B cell (primary cell): Measurements from ENCODE around the gene MRPL36. TPM values are rescaled to one million over a fixed set of nuclear protein-coding genes. Genes with fewer than 3 reads are reported as not detected.

Experiments
- ATAC-seq: fragments of 200-7000 bp; cut with Tn5 transposase; one replicate; pipeline ENCODE4 v1.10.0; 2021; ENCODE audit warnings: low read depth, mild to moderate bottlenecking, moderate number of reproducible peaks, moderate library complexity
- CTCF ChIA-PET: fragments of 350-600 bp; sonication (Branson Sonifier 250); formaldehyde crosslinking; loops from one replicate; lab custom pipeline; 2021; ENCODE audit warnings: antibody characterized with exemption, inconsistent platforms; lab: Charles Lee
- POLR2A ChIA-PET: fragments of 350-600 bp; sonication (Branson Sonifier 250); formaldehyde crosslinking; loops from one replicate; lab custom pipeline; 2021; ENCODE audit warnings: antibody characterized with exemption; lab: Charles Lee
- DNase-seq: peaks from one replicate; pipeline ENCODE4 v3.0.0; 2013
- H2AFZ ChIP-seq: 2 replicates; pipeline ENCODE4 v1.6.1; 2012; ENCODE audit warnings: mild to moderate bottlenecking, low read depth, low read length; ENCODE audit not compliant: insufficient read depth, poor library complexity, severe bottlenecking
- H3K27ac ChIP-seq, 2 donors: 1 replicate in 1 of 2; 2 replicates in 1 of 2; pipeline ENCODE4 v1.5.1; 2012 to 2013; ENCODE audit warnings: low read length in 2 of 2, mild to moderate bottlenecking in 2 of 2, moderate library complexity in 1 of 2
- H3K27me3 ChIP-seq, 4 experiments: fragments of 200-600 bp in 1 of 4; sonication (generic) in 1 of 4; replicated peaks in 1 of 4; 1 replicate in 2 of 4; 2 replicates in 2 of 4; pipeline versions ENCODE4 v1.6.1 to v1.7.0; 2013 to 2016; ENCODE audit warnings: low read length in 3 of 4, mild to moderate bottlenecking in 2 of 4, mixed read lengths in 1 of 4, moderate library complexity in 1 of 4; ENCODE audit not compliant: insufficient read depth in 4 of 4, control insufficient read depth in 3 of 4; ENCODE audit errors: control extremely low read depth in 1 of 4
- H3K36me3 ChIP-seq, 2 experiments: replicated peaks in 1 of 2; 1 replicate in 1 of 2; 2 replicates in 1 of 2; pipeline versions ENCODE4 v1.6.1 to v1.7.1; 2013; ENCODE audit warnings: low read length in 1 of 2; ENCODE audit not compliant: insufficient read depth in 2 of 2, control insufficient read depth in 1 of 2; ENCODE audit errors: control extremely low read depth in 1 of 2, extremely low read depth in 1 of 2
- H3K4me1 ChIP-seq, 2 donors: fragments of 200-600 bp in 1 of 2; sonication (generic) in 1 of 2; 1 replicate in 1 of 2; 2 replicates in 1 of 2; pipeline versions ENCODE4 v1.5.1 to v1.6.1; 2013 to 2017; ENCODE audit warnings: low read length in 2 of 2; ENCODE audit not compliant: control insufficient read depth in 2 of 2, insufficient read depth in 2 of 2
- H3K4me2 ChIP-seq: replicated peaks from 2 replicates; pipeline ENCODE3; 2012; ENCODE audit warnings: mild to moderate bottlenecking, low read depth, low read length; ENCODE audit not compliant: poor library complexity, severe bottlenecking
- H3K4me3 ChIP-seq, 5 experiments: fragments of 200-600 bp in 1 of 5; sonication (generic) in 1 of 5; 1 replicate in 3 of 5; 2 replicates in 2 of 5; pipeline versions ENCODE4 v1.5.1 to v1.7.0; 2011 to 2016; ENCODE audit warnings: low read length in 4 of 5, mild to moderate bottlenecking in 4 of 5, low read depth in 2 of 5, control low read depth in 1 of 5, moderate library complexity in 1 of 5; ENCODE audit not compliant: insufficient read depth in 1 of 5; ENCODE audit errors: control extremely low read depth in 1 of 5, extremely low read depth in 1 of 5
- H3K79me2 ChIP-seq: fragments of 200-600 bp; sonication (generic); one replicate; pipeline ENCODE4 v1.6.0; 2016; ENCODE audit warnings: low read length; ENCODE audit not compliant: control insufficient read depth, insufficient read depth
- H3K9ac ChIP-seq: fragments of 200-600 bp; sonication (generic); 2 replicates; pipeline ENCODE4 v1.6.1; 2017; ENCODE audit warnings: mild to moderate bottlenecking, low read length, moderate library complexity
- H3K9me3 ChIP-seq, 3 donors: one replicate each; pipeline versions ENCODE4 v1.6.1 to v1.7.1; 2013; ENCODE audit warnings: low read length in 2 of 3; ENCODE audit not compliant: control insufficient read depth in 2 of 3, insufficient read depth in 1 of 3; ENCODE audit errors: control extremely low read depth in 1 of 3
- H4K20me1 ChIP-seq: 2 replicates; pipeline ENCODE4 v1.6.0; 2012; ENCODE audit warnings: mild to moderate bottlenecking, low read length; ENCODE audit not compliant: insufficient read depth, control insufficient read depth, poor library complexity, severe bottlenecking
- H3K27ac Mint-ChIP-seq: one replicate; pipeline ENCODE4 v1.8.0; 2021; ENCODE audit warnings: mixed read lengths
- H3K27me3 Mint-ChIP-seq: one replicate; pipeline ENCODE4 v1.8.0; 2021; ENCODE audit warnings: mixed read lengths
- H3K4me1 Mint-ChIP-seq: one replicate; pipeline ENCODE4 v1.8.0; 2021; ENCODE audit warnings: mixed read lengths
- H3K4me3 Mint-ChIP-seq: one replicate; pipeline ENCODE4 v1.8.0; 2021; ENCODE audit warnings: mixed read lengths
- H3K9me3 Mint-ChIP-seq: one replicate; pipeline ENCODE4 v1.8.0; 2022; ENCODE audit warnings: mixed read lengths; ENCODE audit not compliant: insufficient read depth
- EZH2 ChIP-seq: IDR thresholded peaks from 2 replicates; pipeline ENCODE4 v1.6.1; 2012; ENCODE audit warnings: borderline replicate concordance, low read depth, mild to moderate bottlenecking, moderate library complexity, low read length; ENCODE audit not compliant: insufficient read depth, poor library complexity, severe bottlenecking
- WGBS: methylation state at CpG from one replicate; pipeline ENCODE4 v1.1.5; 2013; ENCODE audit warnings: missing lambda C conversion rate; ENCODE audit not compliant: insufficient coverage; 5-methylcytosine and 5-hydroxymethylcytosine counted together
- intact Hi-C: fragments of 100-400 bp; cut with micrococcal nuclease; formaldehyde crosslinking; loops from one replicate; pipeline ENCODE4 v1.10.0; 2022
- polyA plus RNA-seq: library from polyadenylated mRNA; depleted of rRNA; stranded (reverse); fragments of >200 nt; gene quantifications from 2 replicates; pipeline ENCODE4 v1.2.3, GENCODE V29; 2012
- total RNA-seq, 2 donors: library from RNA; stranded (reverse); fragments of 120-200 nt in 1 of 2; gene quantifications; 1 replicate in 1 of 2; 2 replicates in 1 of 2; pipeline versions ENCODE4 v1.2.3 to v1.2.4, GENCODE V29; 2013 to 2022
- TF ChIP-seq, protein P1 (sequence below): fragments of 200-600 bp; IDR thresholded peaks from one replicate; pipeline ENCODE4 v1.8.0; 2022; ENCODE audit warnings: antibody characterized with exemption, mild to moderate bottlenecking

MRPL36 gene
- total and polyA plus RNA-seq, 2 donors (not counting 1 experiment from before 2014, with no cell fraction given) = 12.5 to 25.0 TPM

GRCh38 chr5:1763548-1763911, 36.1 kb downstream of the MRPL36 start:
- no peaks in the 10 kb centered on the region for H3K79me2 ChIP-seq
- no peak overlapping the region for H3K4me2 ChIP-seq
- no peak overlapping the region for H3K9ac ChIP-seq
- ATAC-seq (no peak), DNase-seq (no peak)
- H3K27ac ChIP-seq = no peak overlapping the region
- POLR2A ChIA-PET = no interaction called here
- Mint-ChIP-seq H3K4me3 (no peak overlapping the region), H3K4me1 (no peaks in the 10 kb centered on the region), H3K9me3 (peaks cover 4% of the 10 kb centered on the region), H3K27me3 (peaks cover 24% of the 10 kb centered on the region), H3K27ac (no peak overlapping the region)
- intact Hi-C loops = loop anchor here (10.0 kb wide), 1 partner anchor 271 kb away; no protein-coding TSS in a partner anchor
- H2AFZ ChIP-seq = no peak overlapping the region
- H3K4me1 ChIP-seq = peaks cover 3 to 6% of the 10 kb centered on the region in 2 donors
- H3K4me3 ChIP-seq = no peak overlapping the region
- WGBS = 51% methylated on average over 11 of the region's 15 CpGs
- TF ChIP-seq EZH2 = no peak
- TF ChIP-seq, protein P1, sequence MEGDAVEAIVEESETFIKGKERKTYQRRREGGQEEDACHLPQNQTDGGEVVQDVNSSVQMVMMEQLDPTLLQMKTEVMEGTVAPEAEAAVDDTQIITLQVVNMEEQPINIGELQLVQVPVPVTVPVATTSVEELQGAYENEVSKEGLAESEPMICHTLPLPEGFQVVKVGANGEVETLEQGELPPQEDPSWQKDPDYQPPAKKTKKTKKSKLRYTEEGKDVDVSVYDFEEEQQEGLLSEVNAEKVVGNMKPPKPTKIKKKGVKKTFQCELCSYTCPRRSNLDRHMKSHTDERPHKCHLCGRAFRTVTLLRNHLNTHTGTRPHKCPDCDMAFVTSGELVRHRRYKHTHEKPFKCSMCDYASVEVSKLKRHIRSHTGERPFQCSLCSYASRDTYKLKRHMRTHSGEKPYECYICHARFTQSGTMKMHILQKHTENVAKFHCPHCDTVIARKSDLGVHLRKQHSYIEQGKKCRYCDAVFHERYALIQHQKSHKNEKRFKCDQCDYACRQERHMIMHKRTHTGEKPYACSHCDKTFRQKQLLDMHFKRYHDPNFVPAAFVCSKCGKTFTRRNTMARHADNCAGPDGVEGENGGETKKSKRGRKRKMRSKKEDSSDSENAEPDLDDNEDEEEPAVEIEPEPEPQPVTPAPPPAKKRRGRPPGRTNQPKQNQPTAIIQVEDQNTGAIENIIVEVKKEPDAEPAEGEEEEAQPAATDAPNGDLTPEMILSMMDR = peak; percentile 25
- no peaks in the 10 kb centered on the region for H3K36me3 ChIP-seq
- H3K9me3 ChIP-seq = peaks cover 0 to 16% (median 0%) of the 10 kb centered on the region in 3 donors
- peaks cover 0 to 20% (median 5%) of the 10 kb centered on the region in 4 experiments for H3K27me3 ChIP-seq
- CTCF ChIA-PET = interaction anchor here (1.2 kb wide), 1 partner anchor 273 kb away, joined by 3 read pairs; no protein-coding TSS in a partner anchor
- no peaks in the 10 kb centered on the region for H4K20me1 ChIP-seq

DNA sequence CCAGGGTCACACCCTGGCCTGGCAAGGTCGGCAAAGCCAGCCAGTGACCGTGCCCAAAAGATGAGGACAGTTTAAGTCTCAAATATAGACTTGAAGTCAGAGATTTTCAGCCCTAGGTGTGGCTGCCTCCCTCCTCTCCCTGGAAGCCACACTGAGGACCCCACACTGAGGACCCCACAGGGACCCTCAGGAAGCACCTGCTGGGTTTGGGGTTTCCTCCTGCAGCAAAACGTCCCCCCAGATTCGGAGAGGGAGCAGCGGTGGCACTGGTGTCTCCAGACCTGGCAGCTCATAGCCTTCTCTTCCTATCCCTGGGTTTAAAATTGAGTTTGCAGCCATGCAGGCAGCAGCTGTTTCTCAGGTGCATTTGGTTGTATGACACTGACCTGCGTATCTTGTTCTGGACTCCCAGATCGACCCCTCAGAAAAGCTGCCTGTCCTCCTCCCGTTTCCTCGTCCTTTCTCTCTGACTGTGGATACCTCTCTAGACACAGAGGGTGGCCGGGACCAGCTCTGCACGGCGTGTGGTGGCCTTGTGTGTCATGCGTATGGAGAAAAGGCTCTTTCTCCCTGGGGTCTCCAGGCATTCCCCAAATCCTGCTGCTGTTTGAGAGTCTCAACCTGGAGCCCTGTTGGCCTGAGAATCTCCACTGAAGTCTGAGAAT, 36.6 kb downstream of the MRPL36 start:
- H3K27me3 Mint-ChIP-seq = peaks cover 24% of the 10 kb centered on the region
- no peak overlapping the region for H3K4me3 ChIP-seq
- CTCF ChIA-PET = interaction anchor here (1.2 kb wide), 1 partner anchor 274 kb away, joined by 3 read pairs; no protein-coding TSS in a partner anchor

More for the DNA sequence above, 36.6 kb downstream of the MRPL36 start:
- 65% methylated on average over 13 of the region's 13 CpGs for WGBS
- no peak for DNase-seq
- Histone ChIP-seq H2AFZ (no peak overlapping the region), H3K9me3 (peaks cover 0 to 16% (median 0%) of the 10 kb centered on the region in 3 donors), H4K20me1 (no peaks in the 10 kb centered on the region), H3K27ac (no peak overlapping the region), H3K27me3 (peaks cover 0 to 20% (median 5%) of the 10 kb centered on the region in 4 experiments), H3K4me1 (peaks cover 3 to 6% of the 10 kb centered on the region in 2 donors), H3K79me2 (no peaks in the 10 kb centered on the region), H3K4me2 (no peak overlapping the region), H3K36me3 (no peaks in the 10 kb centered on the region), H3K9ac (no peak overlapping the region)
- intact Hi-C loops = loop anchor here (10.0 kb wide), 1 partner anchor 272 kb away; no protein-coding TSS in a partner anchor
- ATAC-seq = no peak
- POLR2A ChIA-PET = no interaction called here
- Mint-ChIP-seq H3K4me3 (no peak overlapping the region), H3K4me1 (no peaks in the 10 kb centered on the region), H3K9me3 (peaks cover 8% of the 10 kb centered on the region), H3K27ac (no peak overlapping the region)
- TF ChIP-seq EZH2 = no peak
- TF ChIP-seq, protein P1 = no peak
